ENCODE measurements around the gene WDR64.
"Not testable (repeated sequence)": the region's sequence is repeated elsewhere in the genome, so short reads cannot be mapped to it uniquely, and the experiment has no call there.

WDR64 gene

DNA sequence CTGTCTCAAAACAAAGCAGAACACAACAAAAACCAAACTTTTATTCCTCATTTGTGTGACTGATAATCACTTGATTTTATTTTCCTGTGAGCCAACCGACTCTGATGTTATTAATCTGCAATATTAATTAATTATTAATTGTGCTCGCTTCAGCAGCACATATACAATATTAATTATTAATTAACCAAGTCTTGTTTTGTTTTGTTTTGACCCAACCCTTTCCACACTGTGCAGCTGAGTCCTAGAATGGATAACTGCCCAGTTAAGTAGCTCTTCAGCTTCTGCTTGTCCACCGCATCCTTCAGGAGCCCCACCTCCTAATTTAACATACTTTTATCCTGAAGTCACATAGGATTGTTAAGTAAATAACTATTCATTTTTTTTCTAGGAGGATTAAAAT, 148.6 kb downstream of the WDR64 start:
- no peak for DNase-seq (ENCODE audit: low spot score)

DNA sequence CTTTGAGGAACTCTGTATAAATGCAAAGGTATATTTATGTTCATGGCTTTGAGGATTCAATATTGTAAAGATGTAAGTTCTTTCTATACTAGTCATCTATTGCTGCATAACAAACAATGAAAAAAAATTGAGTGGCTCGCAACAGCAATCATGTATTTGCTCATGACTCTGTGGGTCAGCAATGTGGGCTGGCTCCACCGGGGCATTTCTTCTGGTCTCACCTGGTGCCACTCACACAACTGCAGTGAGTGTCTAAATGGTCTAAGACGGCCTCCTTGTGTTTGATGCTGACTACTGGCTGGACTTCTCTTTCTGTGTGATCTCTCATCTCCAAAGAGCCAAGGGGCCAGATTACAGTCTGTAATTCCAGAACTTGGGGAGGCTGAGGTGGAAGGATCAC, 150.8 kb downstream of the WDR64 start:
- DNase-seq (ENCODE audit: low spot score), result no peak

DNA sequence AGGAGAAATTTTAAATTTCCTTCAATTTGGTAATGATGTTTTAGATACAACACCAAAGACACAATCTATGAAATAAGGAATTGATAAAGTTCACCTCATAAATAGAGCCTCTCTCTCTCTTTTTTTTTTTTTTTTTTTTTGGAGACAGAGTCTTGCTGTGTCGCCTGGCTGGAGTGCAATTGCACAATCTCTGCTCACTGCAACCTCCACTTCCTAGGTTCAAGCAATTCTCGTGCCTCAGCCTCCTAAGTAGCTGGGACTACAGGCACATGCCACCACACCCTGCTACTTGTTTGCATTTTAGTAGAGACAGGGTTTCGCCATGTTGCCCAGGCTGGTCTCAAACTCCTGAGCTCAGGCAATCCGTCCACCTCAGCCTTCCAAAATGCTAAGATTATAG, 152.6 kb downstream of the WDR64 start:
- not testable (repeated sequence) for DNase-seq (ENCODE audit: low spot score)

DNA sequence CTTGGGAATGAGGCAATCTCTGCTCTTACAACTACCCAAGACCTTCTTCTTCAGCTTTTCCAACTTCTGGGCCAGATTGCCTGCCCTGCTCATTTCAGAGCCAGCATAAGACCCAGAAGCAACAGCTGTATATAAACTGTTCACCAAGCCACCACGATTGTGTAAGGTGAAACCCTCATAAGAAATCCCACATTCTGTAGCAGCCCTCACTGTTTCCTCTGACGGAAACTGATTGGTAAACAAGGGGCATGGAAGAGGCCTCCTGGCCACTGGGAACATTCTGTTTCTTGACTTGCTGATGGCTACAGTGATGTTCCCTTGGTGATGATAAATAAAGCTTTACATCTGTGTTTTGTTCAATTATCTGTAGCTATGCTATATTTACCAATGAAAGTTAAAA, 156.2 kb downstream of the WDR64 start:
- no peak for DNase-seq (ENCODE audit: low spot score)

DNA sequence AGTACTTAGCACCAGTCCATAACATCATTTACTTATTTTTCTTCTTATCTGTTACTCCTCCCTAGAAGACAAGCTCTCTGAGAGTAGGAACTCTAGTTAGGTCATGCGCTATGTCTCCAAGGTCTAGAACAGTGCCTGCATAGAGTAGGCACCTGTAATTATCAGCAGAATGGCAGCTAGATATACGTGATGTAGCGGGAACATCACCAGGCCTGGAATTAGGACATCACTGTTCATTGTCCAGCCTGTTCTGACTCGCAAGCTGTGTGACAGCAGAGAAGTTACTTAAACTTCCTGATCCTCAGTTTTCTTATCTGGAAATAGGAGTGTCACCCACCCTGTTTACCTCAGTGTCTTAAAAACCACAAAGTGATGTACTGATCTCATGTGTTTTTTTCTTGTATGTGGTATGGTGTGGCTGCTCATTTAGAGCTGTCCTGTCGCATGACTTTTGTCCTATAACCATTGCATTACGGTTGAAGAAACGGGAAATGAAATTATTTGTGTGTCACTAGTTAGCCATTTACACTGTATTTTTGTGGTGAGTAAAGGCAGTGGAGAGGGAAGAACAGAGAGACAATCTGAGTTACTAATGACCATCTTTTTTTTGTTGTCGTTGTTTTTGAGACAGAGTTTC, 158.8 kb downstream of the WDR64 start:
- DNase-seq (ENCODE audit: low spot score), result no peak

DNA sequence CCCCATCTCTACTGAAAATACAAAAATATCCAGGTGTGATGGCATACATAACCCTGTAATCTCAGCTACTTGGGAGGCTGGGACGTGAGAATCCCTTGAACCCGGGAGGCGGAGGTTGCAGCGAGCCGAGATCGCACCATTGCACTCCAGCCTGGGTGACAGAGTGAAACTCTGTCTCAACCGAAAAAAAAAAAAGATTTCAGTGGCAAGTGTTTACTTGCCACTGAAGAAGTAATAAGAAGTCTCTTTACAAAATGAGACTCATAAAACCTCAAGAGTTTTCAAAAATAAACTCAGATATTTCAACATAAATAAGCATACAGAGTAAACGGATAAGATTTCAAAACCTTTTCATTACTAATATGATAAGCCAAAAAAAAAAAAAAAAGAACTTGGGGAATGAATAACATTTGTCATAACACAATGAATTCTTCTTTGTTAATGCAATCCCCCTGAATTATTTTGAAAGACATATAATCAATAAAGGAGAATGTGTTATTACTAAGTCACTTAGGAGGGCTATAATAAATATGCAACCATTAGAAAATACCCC, 161.8 kb downstream of the WDR64 start:
- DNase-seq (ENCODE audit: low spot score), result no peak

DNA sequence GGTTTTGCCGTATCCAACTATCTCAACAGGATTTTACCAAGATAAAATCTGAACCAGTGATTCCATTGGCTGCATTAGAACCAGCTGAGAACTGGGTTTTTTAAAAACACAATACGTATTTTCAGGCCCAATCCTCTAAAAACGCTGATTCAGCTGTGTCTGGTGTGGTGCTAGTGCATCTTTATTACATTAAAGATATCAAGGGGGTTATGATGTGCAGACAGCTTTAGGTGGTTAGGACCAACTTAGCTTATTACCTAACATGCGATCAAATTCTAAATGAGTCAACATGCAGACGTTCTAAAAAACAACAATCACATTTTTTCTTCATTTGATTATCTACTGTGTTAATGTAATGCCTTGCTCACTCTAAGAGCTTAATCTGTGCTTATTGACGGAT, 163.9 kb downstream of the WDR64 start:
- no peak for DNase-seq (ENCODE audit: low spot score)

DNA sequence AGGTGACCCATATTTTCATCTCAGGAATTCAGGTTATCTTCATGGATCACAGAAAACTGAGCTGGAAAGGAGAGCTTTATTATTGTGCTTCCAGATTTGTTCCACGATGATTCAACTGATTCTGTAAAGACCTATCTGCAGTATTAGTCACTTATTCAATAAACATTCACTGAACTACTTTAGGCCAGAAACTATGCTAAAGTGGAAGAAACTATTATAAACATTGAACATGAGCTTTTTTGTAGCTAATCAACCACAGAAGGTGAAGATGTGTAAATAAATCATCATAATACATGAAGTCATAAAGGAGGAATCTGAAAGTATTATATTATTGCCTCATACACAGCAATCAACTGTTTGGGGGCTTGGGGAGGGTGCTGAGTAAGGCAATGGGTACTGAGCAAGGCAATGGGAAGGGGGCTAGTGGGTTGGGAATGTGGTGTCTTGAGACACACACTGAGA, 165.3 kb downstream of the WDR64 start:
- no peak for DNase-seq (ENCODE audit: low spot score)

DNA sequence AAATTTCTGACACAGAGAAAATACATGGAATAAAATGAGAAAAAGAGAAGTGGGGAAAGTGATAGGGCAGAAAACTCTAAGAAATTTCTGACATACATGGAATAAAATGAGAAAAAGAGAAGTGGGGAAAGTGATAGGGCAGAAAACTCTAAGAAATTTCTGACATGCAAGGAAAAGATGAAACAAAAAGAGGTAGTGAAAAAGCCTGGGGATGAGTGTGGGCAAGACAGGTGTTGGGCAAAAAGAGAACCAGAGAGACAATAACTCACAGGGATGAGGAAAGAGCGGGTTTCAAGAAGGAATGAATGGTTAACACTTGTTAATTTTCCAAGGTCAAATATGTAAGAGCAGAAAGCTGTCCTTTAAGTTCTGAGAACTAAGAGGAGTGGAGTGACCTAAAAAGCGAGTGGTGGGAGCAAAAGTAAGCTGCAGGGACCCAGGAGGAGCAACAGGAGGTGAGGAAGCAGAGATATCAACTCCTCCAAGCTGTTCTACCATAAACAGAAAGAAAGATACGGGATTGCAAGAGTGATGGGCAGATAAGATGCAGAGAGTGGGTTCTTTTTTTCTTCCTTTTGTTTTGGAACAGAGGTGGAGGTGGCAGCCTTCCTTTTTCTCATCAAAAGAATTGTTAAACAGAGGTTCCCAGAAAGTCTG, 166.0 kb downstream of the WDR64 start:
- DNase-seq (ENCODE audit: low spot score), result no peak

DNA sequence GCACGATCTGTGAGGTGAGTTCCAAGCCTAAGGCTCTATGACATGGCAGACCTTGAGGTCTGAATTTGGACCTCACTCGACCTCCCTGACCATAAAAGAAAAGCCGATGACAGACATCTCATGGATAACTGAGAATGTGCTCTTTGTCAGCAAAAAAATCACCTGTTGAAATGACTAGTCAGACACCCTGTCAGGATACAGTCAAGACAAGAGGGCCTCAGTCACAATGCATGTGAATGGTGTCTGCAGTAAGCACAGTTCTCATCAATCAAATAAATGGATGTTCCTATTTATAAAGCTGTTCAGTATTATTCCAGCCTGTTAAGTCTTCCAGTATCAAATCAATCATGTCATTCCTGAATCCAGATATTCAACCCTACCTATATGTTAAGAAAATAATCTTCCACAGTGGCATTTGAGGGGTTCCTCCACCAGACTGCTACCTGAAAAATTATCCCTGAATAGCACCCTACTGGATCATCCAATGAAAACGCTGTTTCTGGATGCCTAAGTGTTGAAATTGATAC, 167.3 kb downstream of the WDR64 start:
- no peak for DNase-seq (ENCODE audit: low spot score)

DNA sequence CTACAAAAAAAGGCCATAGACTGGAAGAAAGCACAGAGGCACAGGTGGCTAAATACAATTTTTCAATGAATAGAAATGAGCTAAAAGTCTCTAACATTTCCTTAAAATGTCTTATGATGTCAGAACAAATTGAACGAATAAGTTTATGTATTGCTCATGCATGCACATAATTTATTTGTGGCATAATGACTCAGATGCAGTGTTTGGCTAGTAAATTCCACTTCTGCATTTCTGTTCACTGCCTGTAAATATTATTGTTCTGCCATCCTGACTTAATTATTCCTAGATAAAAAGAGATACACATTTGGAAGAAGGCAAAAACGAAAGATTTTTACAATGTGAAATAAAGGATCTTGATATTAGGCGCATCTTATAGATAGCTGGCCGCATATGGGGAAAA, 169.3 kb downstream of the WDR64 start:
- no peak for DNase-seq (ENCODE audit: low spot score)

DNA sequence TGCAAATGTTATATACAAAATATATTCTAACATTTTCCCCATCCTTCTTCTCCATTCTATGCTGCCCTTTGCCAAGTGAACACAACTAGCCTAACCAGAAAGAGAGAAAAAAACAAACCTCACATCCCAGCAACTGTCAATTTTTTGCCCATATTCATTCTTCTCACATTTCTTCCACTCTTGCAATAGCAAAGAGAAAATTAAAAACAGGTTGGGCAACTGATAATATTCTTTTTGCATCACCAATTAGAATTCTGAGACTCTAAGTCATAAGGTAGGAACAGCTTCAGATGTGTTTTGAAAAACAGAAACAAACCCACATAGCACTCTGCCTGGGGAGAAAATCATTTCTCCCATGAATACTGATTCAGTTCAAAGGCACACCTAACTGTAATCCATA, 170.8 kb downstream of the WDR64 start:
- no peak for DNase-seq (ENCODE audit: low spot score)

DNA sequence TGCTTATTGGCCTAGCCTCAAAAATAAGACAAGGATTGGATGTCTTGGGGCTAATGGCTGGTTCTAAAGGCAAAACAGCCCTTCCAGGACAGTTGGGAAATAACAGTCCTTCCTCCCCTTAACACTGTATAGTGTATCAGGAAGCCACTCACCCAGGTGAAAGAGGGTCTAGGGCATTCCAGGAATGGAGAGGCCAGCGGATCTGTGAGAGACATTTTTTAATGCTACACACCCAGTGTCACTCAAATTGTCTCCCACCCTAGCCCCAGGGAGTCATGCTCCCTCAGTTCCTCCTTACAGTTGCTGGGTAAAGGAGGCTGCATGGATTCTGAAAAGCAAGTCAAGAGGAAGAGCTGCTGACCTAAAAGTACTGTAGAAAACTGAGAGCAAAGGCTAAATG, 171.8 kb downstream of the WDR64 start:
- DNase-seq (ENCODE audit: low spot score), result no peak

DNA sequence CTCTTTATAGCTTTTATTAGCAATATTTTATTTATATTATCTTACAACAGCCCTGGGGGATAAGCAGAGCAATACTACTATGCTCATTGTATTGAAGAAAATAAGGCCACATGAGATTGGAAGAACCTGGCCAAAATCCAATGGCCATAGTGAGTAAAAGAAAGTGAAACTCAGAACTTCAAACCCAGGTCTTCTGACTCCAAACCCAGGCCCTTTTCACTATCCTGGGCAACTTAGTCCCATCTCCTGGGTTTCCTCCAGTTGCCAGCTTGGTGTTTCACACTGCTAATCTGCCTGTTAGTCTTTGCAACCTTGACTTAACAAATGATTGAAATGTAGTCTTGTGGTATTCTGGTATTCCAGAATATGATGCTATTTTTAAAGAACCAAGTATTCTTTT, 173.5 kb downstream of the WDR64 start:
- DNase-seq (ENCODE audit: low spot score), result no peak

DNA sequence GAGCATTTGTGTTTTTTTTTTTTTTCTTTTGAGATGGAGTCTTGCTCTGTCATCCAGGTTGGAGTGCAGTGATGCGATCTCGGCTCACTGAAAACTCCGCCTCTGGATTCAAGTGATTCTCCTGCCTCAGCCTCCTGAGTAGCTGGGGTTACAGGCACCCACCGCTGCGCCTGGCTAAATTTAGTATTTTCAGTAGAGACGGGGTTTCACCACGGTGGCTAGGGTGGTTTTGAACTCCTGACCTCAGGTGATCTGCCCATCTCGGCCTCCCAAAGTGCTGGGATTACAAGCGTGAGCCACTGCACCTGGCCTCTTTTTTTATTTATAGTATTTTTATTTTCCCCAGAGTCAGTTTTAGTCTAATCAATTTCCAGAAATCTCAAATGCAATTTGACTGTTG, 174.5 kb downstream of the WDR64 start:
- DNase-seq (ENCODE audit: low spot score), result not testable (repeated sequence)

DNA sequence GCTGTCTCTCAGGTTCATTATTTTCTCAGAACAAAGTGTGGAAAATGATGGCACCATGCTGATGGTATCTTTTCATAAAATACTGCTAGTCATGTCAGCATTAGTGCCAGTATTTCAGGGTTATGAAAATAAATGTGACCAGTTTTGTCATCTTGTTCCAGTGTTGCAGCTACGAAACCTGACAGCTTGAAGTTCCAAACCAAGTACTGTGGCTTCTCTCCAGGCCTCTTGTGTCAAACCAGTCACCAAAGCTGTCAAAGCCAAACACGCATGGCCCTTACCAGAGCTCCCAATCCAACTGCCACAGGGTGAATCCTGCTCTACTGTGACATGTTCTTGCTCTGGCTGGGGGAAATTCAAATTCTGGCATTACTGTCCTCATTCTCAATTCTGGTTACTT, 175.2 kb downstream of the WDR64 start:
- DNase-seq (ENCODE audit: low spot score), result no peak

DNA sequence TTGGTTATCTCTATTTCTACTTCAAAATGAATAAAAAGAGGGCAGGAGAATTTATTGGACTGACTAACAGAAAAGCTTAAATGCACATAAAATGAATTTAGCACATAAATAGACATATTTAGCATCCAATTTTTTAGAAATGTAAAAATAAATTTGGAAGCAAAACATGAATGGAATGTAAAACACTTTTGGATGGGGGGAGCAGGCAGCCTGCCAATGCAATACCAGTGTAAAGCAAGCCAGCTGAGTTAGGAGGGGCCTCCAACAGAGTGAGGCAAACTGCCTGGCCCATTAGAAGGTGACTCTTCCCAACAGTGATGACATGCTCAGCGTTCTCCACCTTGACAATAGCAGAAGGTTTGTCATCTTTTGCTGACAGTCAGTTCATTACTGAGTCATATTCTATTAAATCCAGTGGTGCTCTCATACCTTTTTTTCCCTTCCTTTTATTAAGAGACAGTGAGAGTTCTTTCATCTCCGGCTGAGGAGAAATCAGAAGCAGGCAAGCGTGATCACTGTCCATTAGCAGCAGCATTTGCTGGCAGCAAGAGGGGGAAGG, 176.5 kb downstream of the WDR64 start:
- DNase-seq (ENCODE audit: low spot score), result no peak

DNA sequence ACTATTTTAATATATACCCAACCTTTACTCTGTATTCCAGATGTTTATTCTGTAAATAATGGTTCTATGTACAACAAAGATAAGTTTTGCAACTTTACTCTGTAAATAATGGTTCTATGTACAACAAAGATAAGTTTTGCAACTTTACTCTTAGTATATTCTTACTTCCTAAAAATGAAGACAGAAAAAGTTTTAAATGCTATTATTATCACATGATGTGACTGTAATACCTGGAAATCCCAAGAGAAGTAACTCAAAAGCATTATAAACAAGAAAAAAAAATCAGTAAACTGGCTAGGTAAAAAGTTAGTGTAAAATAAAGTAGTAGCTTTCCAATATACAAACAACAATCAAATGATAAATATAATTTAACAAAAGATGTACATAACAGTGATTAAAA, 177.4 kb downstream of the WDR64 start:
- no peak for DNase-seq (ENCODE audit: low spot score)

DNA sequence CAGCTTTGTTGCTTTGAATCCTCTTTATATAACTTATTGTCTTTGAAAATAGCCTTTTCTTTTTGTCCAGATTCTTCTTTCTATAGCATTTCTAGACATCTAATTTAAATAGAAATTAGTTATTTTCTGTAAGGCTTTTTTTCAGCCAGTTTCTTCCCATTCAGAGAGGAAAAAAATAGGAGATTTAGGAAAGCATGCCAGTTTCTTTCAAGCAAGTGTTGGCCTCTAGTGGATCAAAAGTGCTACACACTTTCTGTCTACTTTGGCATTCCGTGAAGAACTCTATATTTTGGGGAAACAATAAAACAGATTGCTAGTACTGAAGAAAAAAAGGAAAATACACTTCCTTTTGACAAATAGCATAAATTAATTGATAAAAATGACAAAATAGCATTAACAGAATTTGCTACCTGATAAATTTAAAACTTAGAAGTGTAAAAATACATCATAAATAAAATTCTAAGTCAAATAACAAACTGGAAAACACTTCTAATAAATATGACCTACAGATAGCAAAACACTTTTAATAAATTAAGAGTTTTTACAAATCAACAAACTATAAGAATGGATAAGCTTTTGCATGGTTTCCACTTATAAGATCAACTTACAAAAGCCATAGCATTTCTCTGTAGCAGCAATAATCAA, 182.8 kb downstream of the WDR64 start:
- DNase-seq (ENCODE audit: low spot score), result no peak

DNA sequence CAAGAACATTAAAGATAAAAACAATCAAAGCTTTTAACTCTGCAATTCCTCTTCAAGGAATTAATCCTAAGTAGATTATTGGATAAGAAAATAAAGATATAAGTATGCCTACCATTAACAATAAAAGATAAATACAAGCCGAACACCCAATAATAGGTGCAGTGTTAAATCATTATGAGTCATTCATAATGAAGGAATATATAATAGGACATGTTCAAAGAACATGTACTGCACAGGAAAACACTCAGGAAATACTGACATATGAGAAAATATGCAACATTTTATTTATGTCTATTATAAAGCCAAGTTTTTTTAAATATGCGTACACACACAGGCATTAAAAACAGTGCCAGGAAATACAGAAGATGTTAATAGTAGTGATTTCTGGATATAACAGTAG, 184.9 kb downstream of the WDR64 start:
- no peak for DNase-seq (ENCODE audit: low spot score)

DNA sequence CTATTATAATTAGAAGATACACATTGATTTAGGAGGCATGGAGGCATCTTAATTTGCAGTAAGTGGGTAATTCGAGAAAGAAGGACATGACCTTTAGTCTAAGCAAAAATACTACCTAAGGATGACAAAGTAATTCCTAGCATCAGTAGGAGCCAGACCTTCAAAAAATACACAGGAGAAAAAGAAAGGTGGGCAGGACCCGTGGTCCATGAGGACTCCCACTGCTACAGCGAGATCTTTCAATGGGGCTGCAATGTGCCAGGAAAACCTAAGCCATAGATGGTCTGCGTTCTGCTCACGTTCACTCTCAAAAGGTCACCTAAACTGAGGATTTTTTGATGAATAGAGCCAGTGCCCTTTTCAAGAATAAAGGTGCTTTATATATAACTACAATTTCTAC, 185.3 kb downstream of the WDR64 start:
- no peak for DNase-seq (ENCODE audit: low spot score)

DNA sequence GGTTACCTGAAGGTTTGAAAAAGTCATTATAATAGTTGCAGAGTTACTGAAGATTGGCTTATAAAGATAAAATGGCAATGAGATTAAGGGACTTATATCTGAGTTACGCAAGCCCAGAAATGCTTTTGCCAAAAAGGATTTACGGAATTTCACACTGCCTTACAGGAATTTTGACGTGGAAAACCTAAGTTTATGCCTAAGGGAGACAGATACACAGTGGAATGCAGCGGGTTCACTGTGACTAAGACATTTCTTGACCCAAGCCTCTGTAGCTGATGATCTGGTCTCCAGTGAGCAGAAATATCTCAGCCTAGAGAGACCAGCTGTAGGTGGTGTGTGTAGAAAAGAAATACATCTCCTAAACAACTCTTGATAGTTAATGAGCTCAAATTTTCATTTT, 185.8 kb downstream of the WDR64 start:
- DNase-seq (ENCODE audit: low spot score), result no peak

DNA sequence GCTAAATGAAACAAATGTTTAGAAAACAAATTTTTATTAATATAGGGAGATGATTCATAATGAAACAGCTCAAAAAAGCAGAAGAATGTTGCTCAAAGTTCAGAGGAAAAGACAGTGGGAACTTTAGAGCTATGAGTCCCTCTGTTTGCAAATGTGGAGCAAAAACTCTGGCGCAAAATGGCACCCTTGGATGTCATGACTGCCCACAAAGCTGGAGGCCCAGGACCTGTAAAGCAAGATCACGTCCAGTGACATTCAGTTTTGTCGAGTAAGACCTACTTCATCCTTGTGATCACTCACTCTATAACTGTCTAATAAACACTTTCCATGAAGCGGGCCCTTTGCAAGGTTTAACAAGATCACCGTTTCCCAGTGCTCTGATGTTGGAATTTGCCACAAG, 186.8 kb downstream of the WDR64 start:
- no peak for DNase-seq (ENCODE audit: low spot score)

All from D341Med (cell line).